Hepatocyte (in vitro differentiated cells): ENCODE measurements around the gene AQP10. TPM values are rescaled to one million over a fixed set of nuclear protein-coding genes. Genes with fewer than 3 reads are reported as not detected.
"Not testable (repeated sequence)": the region's sequence is repeated elsewhere in the genome, so short reads cannot be mapped to it uniquely, and the experiment has no call there.

Source experiments
- DNase-seq: peaks from one replicate; pipeline ENCODE4 v3.0.0-alpha.2; 2016; ENCODE audit warnings: low spot score
- H2AFZ ChIP-seq: fragments of 200-600 bp; sonication (generic); 2 replicates; pipeline ENCODE4 v1.6.0; 2016; ENCODE audit warnings: antibody characterized with exemption, mild to moderate bottlenecking
- H3K27ac ChIP-seq: fragments of 200-600 bp; sonication (generic); 2 replicates; pipeline ENCODE4 v1.5.1; 2016; ENCODE audit warnings: mild to moderate bottlenecking
- H3K27me3 ChIP-seq: fragments of 200-600 bp; sonication (generic); 2 replicates; pipeline ENCODE4 v1.6.1; 2016
- H3K36me3 ChIP-seq: fragments of 200-600 bp; sonication (generic); replicated peaks from 2 replicates; pipeline ENCODE4 v1.5.1; 2016; ENCODE audit warnings: low read depth; ENCODE audit not compliant: insufficient read depth
- H3K4me1 ChIP-seq: fragments of 200-600 bp; sonication (generic); 2 replicates; pipeline ENCODE4 v1.5.1; 2016; ENCODE audit warnings: mild to moderate bottlenecking, moderate library complexity; ENCODE audit not compliant: insufficient read depth
- H3K4me2 ChIP-seq: fragments of 200-600 bp; sonication (generic); 2 replicates; pipeline ENCODE4 v1.6.0; 2016
- H3K4me3 ChIP-seq: fragments of 200-600 bp; sonication (generic); 2 replicates; pipeline ENCODE4 v1.5.1; 2016; ENCODE audit warnings: mild to moderate bottlenecking
- H3K79me2 ChIP-seq: fragments of 200-600 bp; sonication (generic); 2 replicates; pipeline ENCODE4 v1.6.0; 2017; ENCODE audit warnings: mild to moderate bottlenecking
- H3K9me2 ChIP-seq: fragments of 200-600 bp; sonication (generic); replicated peaks from 2 replicates; pipeline ENCODE4 v1.6.0; 2017; ENCODE audit warnings: mild to moderate bottlenecking; ENCODE audit not compliant: insufficient read depth
- H3K9me3 ChIP-seq: fragments of 200-600 bp; sonication (generic); 2 replicates; pipeline ENCODE4 v1.5.1; 2016; ENCODE audit warnings: low read depth, mild to moderate bottlenecking
- H4K20me1 ChIP-seq: fragments of 200-600 bp; sonication (generic); 2 replicates; pipeline ENCODE4 v1.6.0; 2016; ENCODE audit warnings: mild to moderate bottlenecking; ENCODE audit not compliant: insufficient read depth, poor library complexity, severe bottlenecking
- EZH2 ChIP-seq: fragments of 200-600 bp; sonication (generic); IDR thresholded peaks from 2 replicates; pipeline ENCODE4 v1.6.1; 2016; ENCODE audit warnings: antibody characterized with exemption, mild to moderate bottlenecking, borderline replicate concordance
- EZH2phosphoT487 ChIP-seq: fragments of 200-600 bp; sonication (generic); IDR thresholded peaks from one replicate; pipeline ENCODE4 v1.6.1; 2018; ENCODE audit warnings: antibody characterized with exemption, mild to moderate bottlenecking, low read depth, moderate library complexity; ENCODE audit not compliant: unreplicated experiment, severe bottlenecking
- WGBS: methylation state at CpG from one replicate; pipeline ENCODE4 v1.1.6; 2016; ENCODE audit warnings: low lambda C conversion rate; ENCODE audit errors: missing lambda C conversion rate; 5-methylcytosine and 5-hydroxymethylcytosine counted together
- polyA plus RNA-seq: library from polyadenylated mRNA; unstranded; fragments of >200 nt; fragmentation: Nextera tagmentation; extraction: Ambion mirVana; gene quantifications from 2 replicates; pipeline ENCODE4 v1.2.1, GENCODE V29; 2016
- total RNA-seq: library from RNA; depleted of rRNA; stranded (reverse); fragments of >200 nt; gene quantifications from 2 replicates; pipeline ENCODE4 v1.2.3, GENCODE V29; 2014
- TF ChIP-seq, protein P1 (sequence below): fragments of 200-600 bp; sonication (generic); IDR thresholded peaks from 2 replicates; pipeline ENCODE4 v1.5.1; 2016; ENCODE audit warnings: antibody characterized with exemption, mild to moderate bottlenecking; ENCODE audit not compliant: poor library complexity

Gene AQP10
- total and polyA plus RNA-seq, 2 experiments from 2014 or later: 2.0 to 3.0 TPM

DNA sequence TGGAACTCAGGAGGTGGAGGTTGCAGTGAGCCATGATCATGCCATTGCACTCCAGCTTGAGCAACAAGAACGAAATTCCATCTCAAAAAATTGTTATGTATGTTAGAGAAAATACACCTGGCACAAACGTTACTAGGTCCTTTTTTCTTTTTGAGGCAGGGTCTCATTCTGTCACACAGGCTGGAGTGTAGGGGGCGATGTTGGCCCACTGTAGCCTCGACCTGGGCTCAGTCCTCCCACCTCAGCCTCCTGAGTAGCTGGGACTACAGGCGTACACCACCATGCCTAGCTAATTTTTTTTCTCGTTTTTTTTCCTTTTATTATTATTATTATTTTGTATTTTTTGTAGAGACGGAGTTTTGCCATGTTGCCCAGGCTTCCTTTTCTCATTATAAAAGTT is 44.1 kb upstream of the AQP10 start:
- no peaks in the 10 kb centered on the region for H3K9me3 ChIP-seq
- no peaks in the 10 kb centered on the region for H3K36me3 ChIP-seq
- H3K4me2 ChIP-seq: no peak overlapping the region
- no peak overlapping the region for H2AFZ ChIP-seq
- H3K9me2 ChIP-seq: no peaks in the 10 kb centered on the region
- no peaks in the 10 kb centered on the region for H3K27me3 ChIP-seq
- WGBS: 95% methylated on average over 7 of the region's 7 CpGs
- no peak overlapping the region for H3K27ac ChIP-seq
- no peaks in the 10 kb centered on the region for H4K20me1 ChIP-seq
- DNase-seq: no peak
- no peak overlapping the region for H3K4me3 ChIP-seq
- H3K79me2 ChIP-seq: peaks cover 11% of the 10 kb centered on the region
- no peaks in the 10 kb centered on the region for H3K4me1 ChIP-seq
- no peak for TF ChIP-seq EZH2phosphoT487
- TF ChIP-seq EZH2: no peak
- TF ChIP-seq, protein P1, sequence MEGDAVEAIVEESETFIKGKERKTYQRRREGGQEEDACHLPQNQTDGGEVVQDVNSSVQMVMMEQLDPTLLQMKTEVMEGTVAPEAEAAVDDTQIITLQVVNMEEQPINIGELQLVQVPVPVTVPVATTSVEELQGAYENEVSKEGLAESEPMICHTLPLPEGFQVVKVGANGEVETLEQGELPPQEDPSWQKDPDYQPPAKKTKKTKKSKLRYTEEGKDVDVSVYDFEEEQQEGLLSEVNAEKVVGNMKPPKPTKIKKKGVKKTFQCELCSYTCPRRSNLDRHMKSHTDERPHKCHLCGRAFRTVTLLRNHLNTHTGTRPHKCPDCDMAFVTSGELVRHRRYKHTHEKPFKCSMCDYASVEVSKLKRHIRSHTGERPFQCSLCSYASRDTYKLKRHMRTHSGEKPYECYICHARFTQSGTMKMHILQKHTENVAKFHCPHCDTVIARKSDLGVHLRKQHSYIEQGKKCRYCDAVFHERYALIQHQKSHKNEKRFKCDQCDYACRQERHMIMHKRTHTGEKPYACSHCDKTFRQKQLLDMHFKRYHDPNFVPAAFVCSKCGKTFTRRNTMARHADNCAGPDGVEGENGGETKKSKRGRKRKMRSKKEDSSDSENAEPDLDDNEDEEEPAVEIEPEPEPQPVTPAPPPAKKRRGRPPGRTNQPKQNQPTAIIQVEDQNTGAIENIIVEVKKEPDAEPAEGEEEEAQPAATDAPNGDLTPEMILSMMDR: peak; percentile 26

DNA sequence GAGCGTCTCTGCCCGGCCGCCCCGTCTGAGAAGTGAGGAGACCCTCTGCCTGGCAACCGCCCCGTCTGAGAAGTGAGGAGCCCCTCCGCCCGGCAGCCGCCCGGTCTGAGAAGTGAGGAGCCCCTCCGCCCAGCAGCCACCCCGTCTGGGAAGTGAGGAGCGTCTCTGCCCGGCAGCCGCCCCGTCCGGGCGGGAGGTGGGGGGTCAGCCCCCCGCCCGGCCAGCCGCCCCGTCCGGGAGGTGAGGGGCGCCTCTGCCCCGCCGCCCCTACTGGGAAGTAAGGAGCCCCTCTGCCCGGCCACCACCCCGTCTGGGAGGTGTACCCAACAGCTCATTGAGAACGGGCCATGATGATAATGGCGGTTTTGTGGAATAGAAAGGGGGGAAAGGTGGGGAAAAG is 33.3 kb upstream of the AQP10 start:
- H4K20me1 ChIP-seq, H3K79me2 ChIP-seq, H3K9me2 ChIP-seq, H3K9me3 ChIP-seq, H3K4me2 ChIP-seq, H3K4me1 ChIP-seq, DNase-seq, H3K4me3 ChIP-seq, H3K27ac ChIP-seq, H3K36me3 ChIP-seq, H3K27me3 ChIP-seq, H2AFZ ChIP-seq: not testable (repeated sequence)
- WGBS: no CpG with 5 or more reads among the region's 30 CpGs

DNA sequence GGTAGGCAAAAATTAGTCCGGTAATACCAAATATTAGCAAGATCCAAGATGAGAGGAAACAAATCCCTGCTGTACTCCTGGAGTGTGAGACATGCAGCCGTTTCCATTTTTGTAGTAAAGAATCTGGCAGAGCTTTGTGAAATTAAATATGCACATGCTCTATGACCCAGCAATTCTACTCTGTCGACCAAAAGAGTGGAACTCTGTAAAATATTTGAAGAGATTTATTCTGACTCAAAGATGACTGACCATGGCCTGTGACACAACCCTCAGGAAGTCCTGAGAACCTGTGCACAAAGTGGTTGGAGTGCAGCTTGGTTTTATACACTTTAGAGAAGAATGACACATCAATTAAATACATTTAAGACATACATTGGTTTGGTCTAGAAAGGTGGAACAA is 32.2 kb upstream of the AQP10 start:
- Histone ChIP-seq H3K4me1 (no peaks in the 10 kb centered on the region), H4K20me1 (no peaks in the 10 kb centered on the region), H3K79me2 (no peaks in the 10 kb centered on the region), H3K27ac (no peak overlapping the region), H3K36me3 (no peaks in the 10 kb centered on the region), H3K4me3 (no peak overlapping the region), H2AFZ (no peak overlapping the region), H3K27me3 (no peaks in the 10 kb centered on the region), H3K9me2 (no peaks in the 10 kb centered on the region), H3K9me3 (no peaks in the 10 kb centered on the region), H3K4me2 (no peak overlapping the region)
- TF ChIP-seq EZH2 (no peak), EZH2phosphoT487 (no peak)
- TF ChIP-seq, protein P1: no peak
- WGBS: 86% methylated on average over 3 of the region's 3 CpGs
- DNase-seq: no peak

DNA sequence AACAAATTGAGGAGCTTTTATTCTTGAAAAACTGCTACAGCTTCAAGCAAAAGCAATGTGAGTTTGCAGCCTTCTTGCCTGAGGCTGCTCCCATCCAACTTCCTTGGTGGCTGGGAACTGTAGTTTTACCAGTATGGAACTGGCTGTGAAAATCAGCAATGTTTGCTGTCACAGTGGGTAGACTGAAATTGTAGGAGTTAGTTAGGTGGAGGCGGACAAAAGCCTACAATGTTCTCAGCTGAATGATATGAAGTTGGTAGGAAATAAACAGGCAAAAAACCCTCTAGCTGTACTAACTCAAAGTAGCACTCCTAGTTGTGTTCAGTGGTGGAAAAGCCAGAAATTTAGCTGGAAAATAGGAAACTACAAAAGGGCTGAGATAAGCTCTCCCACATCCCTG is 30.0 kb upstream of the AQP10 start:
- H2AFZ ChIP-seq: no peak overlapping the region
- peaks cover 3% of the 10 kb centered on the region for H3K9me3 ChIP-seq
- H3K4me1 ChIP-seq: no peaks in the 10 kb centered on the region
- no peaks in the 10 kb centered on the region for H4K20me1 ChIP-seq
- H3K4me2 ChIP-seq: no peak overlapping the region
- no peak overlapping the region for H3K4me3 ChIP-seq
- no peaks in the 10 kb centered on the region for H3K79me2 ChIP-seq
- DNase-seq: no peak
- H3K9me2 ChIP-seq: no peaks in the 10 kb centered on the region
- TF ChIP-seq, protein P1: no peak
- TF ChIP-seq EZH2phosphoT487 (no peak), EZH2 (no peak)
- no peak overlapping the region for H3K27ac ChIP-seq
- no peaks in the 10 kb centered on the region for H3K27me3 ChIP-seq
- H3K36me3 ChIP-seq: no peaks in the 10 kb centered on the region
- 100% methylated on average over 1 of the region's 1 CpG for WGBS
